GM06990 (cell line): ENCODE results near the gene CNTN3.

Source experiments
- DNase-seq: peaks from one replicate; pipeline ENCODE4 v3.0.0-alpha.2; 2011; ENCODE audit not compliant: insufficient read length; ENCODE audit errors: extremely low read depth
- H3K27me3 ChIP-seq: replicated peaks from 2 replicates; pipeline ENCODE4 v1.6.0; 2011; ENCODE audit warnings: low read length; ENCODE audit not compliant: control insufficient read depth, insufficient read depth
- H3K36me3 ChIP-seq: 2 replicates; pipeline ENCODE4 v1.5.1; 2011; ENCODE audit warnings: low read length; ENCODE audit not compliant: control insufficient read depth, insufficient read depth
- H3K4me3 ChIP-seq: replicated peaks from 2 replicates; pipeline ENCODE4 v1.5.1; 2011; ENCODE audit warnings: low read depth, mild to moderate bottlenecking, control low read depth, low read length
- TF ChIP-seq, protein P1 (sequence below): IDR thresholded peaks from 2 replicates; pipeline ENCODE4 v1.5.1; 2011; ENCODE audit warnings: low read length, control low read depth, mild to moderate bottlenecking, inconsistent platforms; ENCODE audit not compliant: insufficient read depth, poor library complexity, severe bottlenecking

CNTN3 gene

DNA sequence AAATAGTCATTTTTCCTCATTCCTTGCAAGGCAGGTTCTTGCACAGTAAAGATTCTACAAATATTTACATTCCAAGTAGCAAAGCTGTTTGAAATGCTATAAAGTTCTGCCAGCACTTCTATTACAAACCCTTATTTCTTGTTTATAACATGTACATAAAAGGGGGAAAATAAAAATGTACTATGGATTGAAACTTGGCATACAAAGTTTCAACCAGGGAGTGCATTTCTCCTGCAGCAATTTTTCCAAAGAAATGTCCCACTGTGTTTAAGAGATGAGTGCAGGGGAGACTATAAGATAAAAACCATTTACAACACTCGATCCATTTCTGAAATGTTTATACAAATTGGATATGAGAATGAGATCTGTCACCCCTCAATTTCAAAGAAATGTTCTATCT is 3.3 kb downstream of the CNTN3 start:
- TF ChIP-seq, protein P1, sequence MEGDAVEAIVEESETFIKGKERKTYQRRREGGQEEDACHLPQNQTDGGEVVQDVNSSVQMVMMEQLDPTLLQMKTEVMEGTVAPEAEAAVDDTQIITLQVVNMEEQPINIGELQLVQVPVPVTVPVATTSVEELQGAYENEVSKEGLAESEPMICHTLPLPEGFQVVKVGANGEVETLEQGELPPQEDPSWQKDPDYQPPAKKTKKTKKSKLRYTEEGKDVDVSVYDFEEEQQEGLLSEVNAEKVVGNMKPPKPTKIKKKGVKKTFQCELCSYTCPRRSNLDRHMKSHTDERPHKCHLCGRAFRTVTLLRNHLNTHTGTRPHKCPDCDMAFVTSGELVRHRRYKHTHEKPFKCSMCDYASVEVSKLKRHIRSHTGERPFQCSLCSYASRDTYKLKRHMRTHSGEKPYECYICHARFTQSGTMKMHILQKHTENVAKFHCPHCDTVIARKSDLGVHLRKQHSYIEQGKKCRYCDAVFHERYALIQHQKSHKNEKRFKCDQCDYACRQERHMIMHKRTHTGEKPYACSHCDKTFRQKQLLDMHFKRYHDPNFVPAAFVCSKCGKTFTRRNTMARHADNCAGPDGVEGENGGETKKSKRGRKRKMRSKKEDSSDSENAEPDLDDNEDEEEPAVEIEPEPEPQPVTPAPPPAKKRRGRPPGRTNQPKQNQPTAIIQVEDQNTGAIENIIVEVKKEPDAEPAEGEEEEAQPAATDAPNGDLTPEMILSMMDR: no peak
- Histone ChIP-seq H3K36me3 (no peaks in the 10 kb centered on the region), H3K4me3 (no peak overlapping the region), H3K27me3 (no peaks in the 10 kb centered on the region)
- no peak for DNase-seq

DNA sequence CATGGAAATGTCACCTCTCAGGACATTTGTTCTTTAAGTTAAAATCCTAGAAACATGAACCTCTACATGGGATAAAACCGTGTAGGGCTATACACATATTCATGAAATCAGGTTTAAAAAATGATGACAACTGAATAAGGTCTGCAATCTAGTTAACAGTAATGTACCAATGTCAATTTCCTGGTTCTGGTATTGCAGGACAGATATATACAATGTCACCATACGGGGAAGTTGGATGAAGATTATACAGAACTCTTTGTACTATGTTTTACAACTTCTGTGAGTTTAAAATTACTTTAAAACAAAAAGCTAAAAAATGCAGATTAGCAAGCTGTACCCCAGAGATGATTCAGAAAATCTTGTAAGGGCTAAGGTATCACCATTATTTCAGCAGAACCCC is 6.7 kb downstream of the CNTN3 start:
- Histone ChIP-seq H3K27me3 (no peaks in the 10 kb centered on the region), H3K36me3 (no peaks in the 10 kb centered on the region), H3K4me3 (no peak overlapping the region)
- TF ChIP-seq, protein P1: no peak
- DNase-seq: no peak

DNA sequence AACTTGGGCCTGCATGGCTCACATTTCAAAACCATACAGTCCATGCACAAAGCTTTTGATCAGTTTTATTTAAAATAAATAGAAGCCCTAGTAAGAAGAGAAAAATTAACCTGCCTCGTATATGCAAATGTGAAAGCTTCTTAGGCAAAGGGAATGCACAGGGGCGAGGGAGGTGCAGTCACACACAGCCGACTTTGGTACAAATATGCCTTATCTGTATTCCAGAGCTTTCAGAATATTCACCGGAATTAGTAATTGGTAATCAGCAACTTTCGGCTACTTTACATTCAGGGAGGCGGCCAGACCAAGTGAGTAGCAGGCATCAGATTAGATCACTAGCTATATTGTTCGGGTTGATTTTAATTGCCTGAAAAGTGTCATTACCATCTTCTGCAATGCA is 7.5 kb downstream of the CNTN3 start:
- no peak for DNase-seq
- Histone ChIP-seq H3K4me3 (no peak overlapping the region), H3K36me3 (no peaks in the 10 kb centered on the region), H3K27me3 (no peaks in the 10 kb centered on the region)
- TF ChIP-seq, protein P1: no peak

DNA sequence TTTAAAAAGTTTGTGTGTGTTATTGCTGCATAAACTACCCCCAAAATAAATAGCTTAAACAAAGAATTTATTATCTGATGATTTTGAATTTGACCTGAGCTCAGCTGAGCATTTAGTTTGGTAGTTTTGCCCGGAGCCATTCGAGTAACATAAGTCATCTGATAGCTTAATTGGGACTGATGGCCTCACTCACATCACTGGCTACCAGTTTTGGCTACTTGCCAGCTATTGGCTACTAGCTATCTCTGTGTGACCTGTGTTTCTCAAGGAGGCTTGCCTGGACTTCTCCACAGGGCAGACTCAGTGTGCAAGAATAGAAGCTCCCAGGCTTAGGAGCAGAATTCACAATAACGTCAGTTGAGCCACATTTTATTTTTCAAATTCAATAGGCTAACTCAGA is 9.0 kb downstream of the CNTN3 start:
- no peak for DNase-seq
- no peaks in the 10 kb centered on the region for H3K27me3 ChIP-seq
- TF ChIP-seq, protein P1: no peak
- no peak overlapping the region for H3K4me3 ChIP-seq
- no peaks in the 10 kb centered on the region for H3K36me3 ChIP-seq

- TF ChIP-seq, protein P1: no peak
- no peaks in the 10 kb centered on the region for H3K27me3 ChIP-seq
- H3K36me3 ChIP-seq: no peaks in the 10 kb centered on the region
- DNase-seq: no peak
- H3K4me3 ChIP-seq: no peak overlapping the region
Observed at GRCh38 chr3:74603292-74603691, 11.2 kb downstream of the CNTN3 start.

GRCh38 chr3:74602471-74602870 is 12.0 kb downstream of the CNTN3 start:
- TF ChIP-seq, protein P1: no peak
- no peak for DNase-seq
- no peaks in the 10 kb centered on the region for H3K36me3 ChIP-seq
- H3K27me3 ChIP-seq: no peaks in the 10 kb centered on the region
- no peak overlapping the region for H3K4me3 ChIP-seq
